ENCODE measurements around the gene MIOS. TPM values are rescaled to one million over a fixed set of nuclear protein-coding genes. Genes with fewer than 3 reads are reported as not detected.

The MIOS gene
- total and polyA plus RNA-seq, 9 of the 15 experiments (the other 6 are each of a cell fraction or from before 2014, with no cell fraction given): 7.8 to 47.8 (median 30.6) TPM

GRCh38 chr7:7566651-7567611 lies at the start of gene MIOS (continued):
- TF ChIP-seq BCLAF1 (IDR thresholded peaks at IDR 0.05; ENCODE audit: borderline replicate concordance in 1 of 2, control insufficient read depth in 1 of 2, low read depth in 2 of 2, low read length in 1 of 2): 0 out of 4 replicates have a peak, but pooled peaks of 1 of the 2 experiments have one; percentile 29
- TF ChIP-seq ZNF696 (CRISPR knock-in tag; conservative IDR thresholded peaks at IDR 0.05): no peak
- peak; percentile 86 for TF ChIP-seq FOXP1 (CRISPR knock-in tag; IDR thresholded peaks at IDR 0.05)
- TF ChIP-seq ADNP (tag; IDR thresholded peaks at IDR 0.05): no peak
- no peak for TF ChIP-seq GTF2A2 (tag; IDR thresholded peaks at IDR 0.05)
- TF ChIP-seq KAT7 (CRISPR knock-in tag; IDR thresholded peaks at IDR 0.05; ENCODE audit: borderline replicate concordance): no peak; the same call in 1 of the 2 replicates
- TF ChIP-seq ESRRA (IDR thresholded peaks at IDR 0.05; ENCODE audit: borderline replicate concordance, low read depth): peak; percentile 87
- no peak for TF ChIP-seq ZNF79 (CRISPR knock-in tag; IDR thresholded peaks at IDR 0.05; ENCODE audit: low read depth)
- TF ChIP-seq, protein P1, sequence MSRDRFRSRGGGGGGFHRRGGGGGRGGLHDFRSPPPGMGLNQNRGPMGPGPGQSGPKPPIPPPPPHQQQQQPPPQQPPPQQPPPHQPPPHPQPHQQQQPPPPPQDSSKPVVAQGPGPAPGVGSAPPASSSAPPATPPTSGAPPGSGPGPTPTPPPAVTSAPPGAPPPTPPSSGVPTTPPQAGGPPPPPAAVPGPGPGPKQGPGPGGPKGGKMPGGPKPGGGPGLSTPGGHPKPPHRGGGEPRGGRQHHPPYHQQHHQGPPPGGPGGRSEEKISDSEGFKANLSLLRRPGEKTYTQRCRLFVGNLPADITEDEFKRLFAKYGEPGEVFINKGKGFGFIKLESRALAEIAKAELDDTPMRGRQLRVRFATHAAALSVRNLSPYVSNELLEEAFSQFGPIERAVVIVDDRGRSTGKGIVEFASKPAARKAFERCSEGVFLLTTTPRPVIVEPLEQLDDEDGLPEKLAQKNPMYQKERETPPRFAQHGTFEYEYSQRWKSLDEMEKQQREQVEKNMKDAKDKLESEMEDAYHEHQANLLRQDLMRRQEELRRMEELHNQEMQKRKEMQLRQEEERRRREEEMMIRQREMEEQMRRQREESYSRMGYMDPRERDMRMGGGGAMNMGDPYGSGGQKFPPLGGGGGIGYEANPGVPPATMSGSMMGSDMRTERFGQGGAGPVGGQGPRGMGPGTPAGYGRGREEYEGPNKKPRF (IDR thresholded peaks at IDR 0.05; ENCODE audit: low read depth, low read length): no peak
- no peak for TF ChIP-seq NFIX (CRISPR knock-in tag; IDR thresholded peaks at IDR 0.05; ENCODE audit: low read depth)
- TF ChIP-seq, protein P2, sequence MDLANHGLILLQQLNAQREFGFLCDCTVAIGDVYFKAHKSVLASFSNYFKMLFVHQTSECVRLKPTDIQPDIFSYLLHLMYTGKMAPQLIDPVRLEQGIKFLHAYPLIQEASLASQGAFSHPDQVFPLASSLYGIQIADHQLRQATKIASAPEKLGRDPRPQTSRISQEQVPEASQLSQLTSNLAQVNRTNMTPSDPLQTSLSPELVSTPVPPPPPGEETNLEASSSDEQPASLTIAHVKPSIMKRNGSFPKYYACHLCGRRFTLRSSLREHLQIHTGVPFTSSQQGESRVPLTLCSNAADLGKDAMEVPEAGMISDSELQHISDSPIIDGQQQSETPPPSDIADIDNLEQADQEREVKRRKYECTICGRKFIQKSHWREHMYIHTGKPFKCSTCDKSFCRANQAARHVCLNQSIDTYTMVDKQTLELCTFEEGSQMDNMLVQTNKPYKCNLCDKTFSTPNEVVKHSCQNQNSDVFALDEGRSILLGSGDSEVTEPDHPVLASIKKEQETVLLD (IDR thresholded peaks at IDR 0.05): no peak
- no peak for TF ChIP-seq HDAC3 (IDR thresholded peaks at IDR 0.05; ENCODE audit: borderline replicate concordance, partially characterized antibody)
- TF ChIP-seq TEAD4 (IDR thresholded peaks at IDR 0.05; ENCODE audit: low read length): no peak
- TF ChIP-seq TEAD4 (CRISPR knock-in tag; IDR thresholded peaks at IDR 0.05; ENCODE audit: borderline replicate concordance): no peak
- TF ChIP-seq PTBP1 (IDR thresholded peaks at IDR 0.05; ENCODE audit: low read depth, low read length): no peak
- no peak for TF ChIP-seq MTF1 (CRISPR knock-in tag; IDR thresholded peaks at IDR 0.05; ENCODE audit: borderline replicate concordance)
- no peak for TF ChIP-seq ZNF586 (CRISPR knock-in tag; conservative IDR thresholded peaks at IDR 0.05)
- no peak for TF ChIP-seq ZFPM2 (CRISPR knock-in tag; IDR thresholded peaks at IDR 0.05)
- TF ChIP-seq JUNB (CRISPR knock-in tag; conservative IDR thresholded peaks at IDR 0.05): no peak
- no peak for TF ChIP-seq ZNF668 (CRISPR knock-in tag; IDR thresholded peaks at IDR 0.05)

All from K562 (cell line).